Measurements from ENCODE around the gene PAPSS2.

DNA sequence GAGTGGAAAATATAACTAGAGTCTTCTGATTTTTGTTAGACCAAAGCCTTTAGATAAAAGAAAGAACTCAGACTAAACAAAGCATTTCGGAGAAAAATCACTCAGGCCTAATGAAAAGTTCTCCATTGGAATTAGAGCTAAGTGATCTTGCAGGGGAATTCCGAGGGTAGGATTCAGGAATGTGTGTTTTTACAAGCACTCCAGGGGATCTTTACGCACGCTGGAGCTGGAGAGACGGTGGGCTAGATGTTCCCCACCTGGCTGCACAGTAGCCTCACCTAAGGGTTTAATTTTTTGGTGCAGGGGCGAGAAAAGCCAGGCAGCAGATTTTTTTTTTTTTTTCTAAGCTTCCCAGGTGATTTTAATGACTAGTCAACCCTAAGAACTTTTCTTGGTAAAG, 7.9 kb upstream of the PAPSS2 start:
- TF ChIP-seq CTCF (IDR thresholded peaks at IDR 0.05) (no peak), POLR2A (IDR thresholded peaks at IDR 0.05) (no peak)
